Osteoblast (primary cell): Measurements from ENCODE around the gene AEN. TPM values are rescaled to one million over a fixed set of nuclear protein-coding genes. Genes with fewer than 3 reads are reported as not detected.

Experiments used
- DNase-seq: peaks from one replicate; pipeline ENCODE4 v3.0.0; 2011; ENCODE audit warnings: low spot score, mixed read lengths; ENCODE audit not compliant: insufficient read length; ENCODE audit errors: missing footprints
- H2AFZ ChIP-seq: 2 replicates; pipeline ENCODE4 v1.6.0; 2011; ENCODE audit warnings: mild to moderate bottlenecking, low read length
- H3K27ac ChIP-seq: 2 replicates; pipeline ENCODE4 v1.5.1; 2011; ENCODE audit warnings: mild to moderate bottlenecking, low read depth, low read length, moderate library complexity
- H3K27me3 ChIP-seq: 2 replicates; pipeline ENCODE4 v1.6.0; 2012; ENCODE audit warnings: mild to moderate bottlenecking, control low read depth, inconsistent platforms, low read length, moderate library complexity; ENCODE audit not compliant: insufficient read depth
- H3K36me3 ChIP-seq: 2 replicates; pipeline ENCODE4 v1.5.1; 2011; ENCODE audit warnings: mild to moderate bottlenecking, low read length, control low read depth, moderate library complexity; ENCODE audit not compliant: insufficient read depth
- H3K4me1 ChIP-seq: 2 replicates; pipeline ENCODE4 v1.5.1; 2011; ENCODE audit warnings: mild to moderate bottlenecking, low read length, control low read depth, moderate library complexity; ENCODE audit not compliant: insufficient read depth
- H3K4me2 ChIP-seq: 2 replicates; pipeline ENCODE4 v1.6.0; 2011; ENCODE audit warnings: mild to moderate bottlenecking, low read length; ENCODE audit not compliant: insufficient read depth
- H3K4me3 ChIP-seq: fragments of 200-600 bp; sonication (generic); 3 replicates; pipeline ENCODE4 v1.5.1; 2012; ENCODE audit warnings: mild to moderate bottlenecking, low read length, inconsistent platforms; ENCODE audit not compliant: insufficient read depth
- H3K79me2 ChIP-seq: 2 replicates; pipeline ENCODE4 v1.6.0; 2012; ENCODE audit warnings: mild to moderate bottlenecking, low read length, control low read depth, inconsistent platforms; ENCODE audit not compliant: insufficient read depth
- H3K9me3 ChIP-seq: 2 replicates; pipeline ENCODE4 v1.5.1; 2011; ENCODE audit warnings: low read depth, low read length, control low read depth
- H4K20me1 ChIP-seq: 2 replicates; pipeline ENCODE4 v1.6.0; 2012; ENCODE audit warnings: mild to moderate bottlenecking, low read length, control low read depth; ENCODE audit not compliant: insufficient read depth
- total RNA-seq: library from RNA; depleted of rRNA; stranded (reverse); fragments of >200 nt; gene quantifications from 2 replicates; pipeline ENCODE4 v1.2.3, GENCODE V29; 2012
- TF ChIP-seq, protein P1 (sequence below): IDR thresholded peaks from 2 replicates; pipeline ENCODE4 v1.5.1; 2011; ENCODE audit warnings: mild to moderate bottlenecking, low read depth, low read length, moderate library complexity; ENCODE audit errors: extremely low read depth

The AEN gene
- total RNA-seq, 1 donor = 46.3 TPM

DNA sequence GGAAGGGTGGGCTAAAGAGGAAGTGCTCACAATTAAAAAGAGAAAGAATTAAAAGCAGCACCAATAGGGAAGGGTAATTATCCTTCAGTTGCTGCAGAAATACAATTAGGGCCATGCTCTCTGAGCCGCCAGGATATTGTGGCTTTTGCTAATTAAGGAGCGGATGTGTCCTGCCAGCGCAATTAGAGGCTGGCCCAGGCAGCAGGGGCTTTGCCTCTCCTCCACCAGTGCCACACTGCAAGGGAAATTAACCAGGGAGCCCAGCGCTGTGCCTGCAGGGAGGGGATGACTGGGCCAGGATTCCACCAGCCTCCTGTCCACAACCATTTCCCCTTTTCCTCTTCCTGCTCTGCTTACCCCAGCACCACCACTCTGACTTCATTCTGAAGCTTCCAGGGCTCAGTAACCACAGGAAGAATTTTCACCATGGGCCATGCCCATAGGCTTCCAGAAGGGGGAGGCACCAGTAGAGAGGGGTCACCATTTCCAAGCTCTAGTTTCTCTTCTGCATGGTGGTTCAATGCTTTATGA is 10.4 kb upstream of the AEN start:
- Histone ChIP-seq H3K4me3 (no peak overlapping the region), H3K27me3 (peaks cover 28% of the 10 kb centered on the region), H3K4me2 (no peak overlapping the region), H3K79me2 (no peaks in the 10 kb centered on the region), H3K36me3 (no peaks in the 10 kb centered on the region), H4K20me1 (no peaks in the 10 kb centered on the region), H3K4me1 (peaks cover 7% of the 10 kb centered on the region), H3K9me3 (no peaks in the 10 kb centered on the region), H3K27ac (no peak overlapping the region), H2AFZ (no peak overlapping the region)
- no peak for DNase-seq
- TF ChIP-seq, protein P1, sequence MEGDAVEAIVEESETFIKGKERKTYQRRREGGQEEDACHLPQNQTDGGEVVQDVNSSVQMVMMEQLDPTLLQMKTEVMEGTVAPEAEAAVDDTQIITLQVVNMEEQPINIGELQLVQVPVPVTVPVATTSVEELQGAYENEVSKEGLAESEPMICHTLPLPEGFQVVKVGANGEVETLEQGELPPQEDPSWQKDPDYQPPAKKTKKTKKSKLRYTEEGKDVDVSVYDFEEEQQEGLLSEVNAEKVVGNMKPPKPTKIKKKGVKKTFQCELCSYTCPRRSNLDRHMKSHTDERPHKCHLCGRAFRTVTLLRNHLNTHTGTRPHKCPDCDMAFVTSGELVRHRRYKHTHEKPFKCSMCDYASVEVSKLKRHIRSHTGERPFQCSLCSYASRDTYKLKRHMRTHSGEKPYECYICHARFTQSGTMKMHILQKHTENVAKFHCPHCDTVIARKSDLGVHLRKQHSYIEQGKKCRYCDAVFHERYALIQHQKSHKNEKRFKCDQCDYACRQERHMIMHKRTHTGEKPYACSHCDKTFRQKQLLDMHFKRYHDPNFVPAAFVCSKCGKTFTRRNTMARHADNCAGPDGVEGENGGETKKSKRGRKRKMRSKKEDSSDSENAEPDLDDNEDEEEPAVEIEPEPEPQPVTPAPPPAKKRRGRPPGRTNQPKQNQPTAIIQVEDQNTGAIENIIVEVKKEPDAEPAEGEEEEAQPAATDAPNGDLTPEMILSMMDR = no peak

DNA sequence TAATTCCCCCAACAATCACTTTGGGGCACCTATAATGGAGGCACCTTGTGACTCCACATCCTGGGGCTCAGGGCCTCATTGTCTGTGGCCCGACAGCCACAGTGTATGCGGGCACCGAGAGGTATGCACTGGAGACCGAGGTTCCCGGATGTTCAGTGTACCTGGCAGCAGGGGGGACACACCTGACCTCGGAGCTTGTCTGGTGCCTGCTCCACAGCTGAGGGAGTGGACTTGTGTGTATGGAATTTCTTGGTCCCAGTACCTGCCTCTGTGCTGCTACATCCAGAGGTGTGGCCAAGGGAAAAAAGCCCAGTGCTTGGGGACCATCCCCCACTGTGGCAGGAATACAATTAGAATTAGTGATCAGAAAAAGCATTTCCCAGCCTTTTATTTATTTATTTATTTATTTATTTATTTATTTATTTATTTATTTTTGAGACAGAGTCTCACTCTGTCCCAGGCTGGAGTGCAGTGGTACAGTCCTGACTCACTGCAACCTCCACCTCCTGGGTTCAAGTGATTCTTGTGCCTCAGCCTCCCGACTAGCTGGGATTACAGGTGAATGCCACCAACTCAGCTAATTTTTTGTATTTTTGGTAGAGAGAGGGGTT is 8.8 kb upstream of the AEN start:
- Histone ChIP-seq H3K4me2 (no peak overlapping the region), H3K4me1 (peaks cover 7% of the 10 kb centered on the region), H3K9me3 (no peaks in the 10 kb centered on the region), H3K27me3 (peaks cover 13% of the 10 kb centered on the region), H4K20me1 (no peaks in the 10 kb centered on the region), H3K27ac (no peak overlapping the region), H3K4me3 (no peak overlapping the region), H3K79me2 (no peaks in the 10 kb centered on the region), H3K36me3 (no peaks in the 10 kb centered on the region), H2AFZ (no peak overlapping the region)
- no peak for DNase-seq
- TF ChIP-seq, protein P1 = no peak

DNA sequence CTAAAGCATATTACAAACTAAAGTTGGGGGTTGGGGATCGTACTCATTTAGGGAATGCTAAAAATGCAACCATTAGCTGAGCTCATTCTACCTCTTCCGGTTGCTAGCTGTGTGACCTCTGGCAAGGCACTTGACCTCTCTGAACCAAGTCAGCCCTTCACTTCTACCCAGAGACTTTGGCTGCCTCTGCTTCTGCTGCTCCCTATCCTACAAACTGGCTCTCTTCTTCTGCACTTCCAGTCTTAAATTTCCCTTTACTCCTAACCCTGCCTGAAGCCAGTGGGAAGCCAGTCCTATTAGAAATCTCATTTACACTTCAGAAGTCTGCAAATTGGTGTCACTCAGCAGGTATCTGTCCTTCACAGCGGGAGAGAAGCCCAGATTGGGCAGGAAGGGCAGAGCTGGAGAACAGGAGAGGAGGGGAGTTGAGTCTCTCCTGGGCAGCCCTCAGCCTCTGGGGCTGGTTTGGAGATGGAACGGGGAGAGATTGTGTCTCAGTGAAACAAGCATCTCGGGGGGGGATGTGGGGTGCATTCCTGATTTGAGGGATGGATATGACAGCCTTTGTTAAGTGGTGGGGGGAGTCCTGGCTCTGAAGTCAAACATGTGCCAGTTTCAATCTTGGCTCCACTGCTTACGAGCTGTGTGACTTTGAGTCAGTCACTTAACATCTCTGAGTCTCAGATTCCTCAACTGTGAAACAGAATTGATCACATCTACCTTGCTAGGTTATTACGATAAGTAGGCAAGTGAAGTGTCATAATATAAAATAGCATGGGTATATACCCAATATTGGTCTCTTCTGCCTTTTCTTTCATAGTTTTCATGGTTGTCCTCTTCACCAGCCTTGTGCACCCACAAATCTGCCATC is 7.8 kb upstream of the AEN start:
- TF ChIP-seq, protein P1 = no peak
- Histone ChIP-seq H4K20me1 (no peaks in the 10 kb centered on the region), H3K4me1 (peaks cover 7% of the 10 kb centered on the region), H2AFZ (no peak overlapping the region), H3K36me3 (no peaks in the 10 kb centered on the region), H3K79me2 (no peaks in the 10 kb centered on the region), H3K9me3 (no peaks in the 10 kb centered on the region), H3K4me3 (no peak overlapping the region), H3K27me3 (peaks cover 5% of the 10 kb centered on the region), H3K4me2 (no peak overlapping the region), H3K27ac (no peak overlapping the region)
- DNase-seq = no peak
